Inflammatory macrophage (primary cell): ENCODE measurements around the gene F2.
A peak's percentile ranks its signal among the peaks of the same experiment; 100 is the strongest.

Source experiments
- DNase-seq, 2 donors: peaks; one replicate each; pipeline ENCODE4 v3.0.0-alpha.2; 2020 to 2022
- total RNA-seq, 18 experiments: gene quantifications; one replicate each; lab custom pipeline; 2026; ENCODE audit warnings: mixed read lengths in 6 of 18, inconsistent platforms in 2 of 18; lab: John Stamatoyannopoulos, UW

Gene F2
- 0 to 0.10 (median 0) reads per million in 18 experiments for total RNA-seq

DNA sequence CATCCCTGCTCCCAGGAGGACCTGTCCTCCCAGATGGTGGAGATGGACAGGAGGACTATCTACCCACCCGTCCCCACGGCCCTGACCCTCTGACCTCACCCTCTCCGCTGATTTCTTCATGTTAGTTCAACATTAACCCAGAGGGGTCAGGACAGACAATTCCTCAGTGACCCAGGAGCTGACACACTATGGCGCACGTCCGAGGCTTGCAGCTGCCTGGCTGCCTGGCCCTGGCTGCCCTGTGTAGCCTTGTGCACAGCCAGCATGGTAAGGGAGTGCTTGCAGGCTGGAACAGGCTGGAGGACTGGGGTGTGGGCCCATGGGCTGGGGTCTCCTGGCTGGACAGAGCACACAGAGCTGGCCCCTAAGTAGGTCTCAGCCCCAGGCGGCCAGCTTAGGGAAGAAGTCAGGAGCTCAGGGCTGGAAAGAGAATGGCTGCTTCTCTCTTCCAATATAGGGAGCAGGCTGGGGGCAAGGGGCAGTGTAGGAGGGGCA, at the start of gene F2:
TSS of gene F2 (plus strand) at position 166 of the 495 bp plus-strand sequence. CDS start at position 189, 23 bp downstream.
- no peak for DNase-seq

DNA sequence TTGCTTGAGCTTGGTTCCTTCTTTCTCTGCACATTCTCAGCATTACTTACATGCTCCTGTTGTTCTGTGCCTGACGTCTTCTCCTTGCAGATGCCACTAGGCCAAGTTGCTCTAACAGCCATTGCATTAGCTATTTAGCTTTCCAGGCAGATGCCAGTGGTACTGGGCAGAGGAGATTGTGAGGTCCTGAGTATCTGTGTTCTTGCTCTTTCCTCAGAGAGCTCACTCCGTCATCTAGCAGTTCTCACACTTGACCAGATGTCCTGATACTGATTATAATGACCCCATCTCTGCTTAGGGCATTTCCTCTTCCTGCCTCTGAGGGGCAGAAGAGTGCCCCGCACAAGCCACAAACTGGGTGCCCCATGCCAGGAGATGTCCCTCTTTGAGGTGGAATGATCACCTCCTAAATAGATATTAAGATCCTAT, 49.3 kb upstream of the F2 start:
- peak; percentile 26 to 40 for DNase-seq

DNA sequence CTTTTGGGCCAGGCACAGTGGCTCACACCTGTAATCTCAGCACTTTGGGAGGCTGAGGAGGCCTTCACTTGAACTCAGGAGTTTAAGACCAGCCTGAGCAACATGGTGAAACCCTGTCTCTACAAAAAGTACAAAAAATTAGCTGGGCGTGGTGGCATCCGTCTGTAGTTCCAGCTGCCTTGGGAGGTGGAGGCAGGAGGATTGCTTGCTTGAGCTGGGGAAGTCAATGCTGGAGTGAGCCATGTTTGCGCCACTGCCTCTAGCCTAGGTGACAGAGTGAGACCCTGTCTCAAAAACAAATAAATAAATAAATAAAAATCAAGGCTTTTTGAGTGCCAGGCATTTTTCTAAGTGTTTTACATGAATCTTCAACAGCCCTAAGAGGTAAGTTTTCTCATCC, 48.5 kb upstream of the F2 start:
- DNase-seq = peak in 1 of 2 donors; percentile 3

- no peak for DNase-seq
Observed at GRCh38 chr11:46671958-46672315, 47.1 kb upstream of the F2 start.

DNA sequence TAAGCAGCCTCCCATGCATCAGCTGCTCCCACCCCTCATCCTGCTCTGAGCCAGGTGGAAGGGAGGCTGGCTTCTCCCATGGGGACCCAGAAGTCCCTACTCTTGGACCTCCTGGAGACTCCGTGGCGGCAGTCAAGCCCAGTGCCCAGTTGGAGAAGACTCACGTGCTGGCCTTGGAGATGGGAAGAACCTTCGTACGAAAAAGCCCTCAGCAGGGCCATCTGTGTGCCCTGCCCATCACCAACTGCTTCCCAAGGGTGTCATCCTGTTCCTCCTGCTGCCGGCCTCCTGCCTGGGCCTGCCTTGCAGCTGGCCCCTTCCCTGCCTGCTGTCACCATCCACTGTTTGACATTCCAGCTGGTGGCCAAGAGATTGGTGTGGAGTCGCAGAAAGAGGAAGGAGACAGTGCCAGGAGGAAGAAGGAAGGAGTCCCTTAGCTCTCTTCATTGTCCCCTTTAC, 46.6 kb upstream of the F2 start:
- DNase-seq = peak in 1 of 2 donors; percentile 7

DNA sequence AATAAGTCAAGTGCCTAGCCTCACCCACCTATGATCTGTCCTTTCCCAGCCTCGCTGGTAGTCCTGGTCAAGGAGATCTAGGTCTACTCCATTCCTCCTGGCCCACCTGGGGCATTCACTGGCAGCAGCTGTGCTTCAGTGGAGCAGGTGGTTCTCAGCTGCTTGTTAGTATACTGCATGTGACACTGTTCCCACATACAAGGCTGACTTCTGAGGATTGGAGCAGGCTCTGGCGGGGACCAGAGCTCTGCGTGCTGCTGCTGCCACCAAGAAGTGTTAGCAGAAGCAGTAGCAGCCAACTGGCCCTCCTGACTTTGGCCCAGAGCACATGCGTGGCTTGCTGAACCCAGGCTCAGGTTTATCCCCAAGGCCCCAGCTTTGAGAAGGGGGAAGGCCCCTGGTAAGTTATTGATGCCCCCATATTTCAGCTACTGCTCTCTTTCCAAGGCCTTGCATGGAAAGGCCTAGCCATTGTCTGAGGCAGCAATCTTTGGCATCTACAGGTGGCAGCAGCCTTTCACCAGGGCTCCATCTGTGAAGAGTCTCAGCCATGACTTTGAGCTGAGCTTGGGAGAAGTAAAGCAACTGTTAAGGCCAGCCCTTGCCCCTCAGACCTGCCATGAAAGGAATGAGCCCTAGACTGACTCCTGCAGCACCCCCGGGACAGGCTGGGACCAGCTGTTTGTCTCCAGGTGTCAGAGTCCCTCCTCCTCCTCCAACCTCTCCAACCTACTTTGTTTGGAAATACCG, 45.1 kb upstream of the F2 start:
- DNase-seq = no peak

DNA sequence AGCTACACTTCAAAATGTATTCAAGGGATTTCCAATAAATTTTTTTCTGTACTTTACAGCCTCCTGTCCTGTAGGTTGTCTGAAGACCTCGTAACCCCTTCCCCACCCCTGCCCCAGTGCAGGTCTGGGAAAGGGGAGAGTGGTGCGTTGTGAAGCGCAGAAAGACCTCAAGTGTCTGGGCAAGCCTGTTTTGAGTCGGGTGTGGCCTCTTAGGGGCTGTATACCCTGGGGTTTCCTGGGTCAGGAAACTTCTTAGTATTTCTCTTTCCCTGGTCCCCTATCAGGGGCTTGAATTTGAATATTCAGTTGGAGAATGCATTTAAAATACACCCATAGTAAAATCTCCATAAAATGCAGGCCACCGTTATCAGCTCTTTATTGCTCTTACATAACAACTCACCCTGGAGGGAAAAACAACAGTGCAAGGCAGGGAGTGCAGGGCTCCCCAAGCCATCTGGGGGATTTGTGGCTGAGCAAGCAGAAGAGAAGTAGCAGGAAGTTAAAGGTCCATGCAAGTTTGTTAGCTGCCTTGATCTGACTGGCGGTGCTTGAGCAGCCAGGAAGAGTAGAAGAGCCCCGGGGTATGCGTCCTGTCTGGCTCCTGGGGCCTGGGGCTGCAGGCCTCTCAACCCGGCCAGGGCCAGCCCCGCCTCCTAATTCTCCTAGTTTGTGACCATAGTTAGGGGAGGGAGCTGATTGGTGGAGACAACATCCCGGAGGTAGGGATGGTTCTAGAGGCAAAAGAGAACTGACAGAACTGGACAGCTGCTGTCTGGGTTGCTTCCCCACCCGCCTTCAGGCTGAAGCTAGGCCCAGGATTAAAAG, 44.3 kb upstream of the F2 start:
- DNase-seq = peak in 1 of 2 donors; percentile 4

GRCh38 chr11:46675288-46675851, 43.6 kb upstream of the F2 start:
- DNase-seq = peak; percentile 46 to 61

DNA sequence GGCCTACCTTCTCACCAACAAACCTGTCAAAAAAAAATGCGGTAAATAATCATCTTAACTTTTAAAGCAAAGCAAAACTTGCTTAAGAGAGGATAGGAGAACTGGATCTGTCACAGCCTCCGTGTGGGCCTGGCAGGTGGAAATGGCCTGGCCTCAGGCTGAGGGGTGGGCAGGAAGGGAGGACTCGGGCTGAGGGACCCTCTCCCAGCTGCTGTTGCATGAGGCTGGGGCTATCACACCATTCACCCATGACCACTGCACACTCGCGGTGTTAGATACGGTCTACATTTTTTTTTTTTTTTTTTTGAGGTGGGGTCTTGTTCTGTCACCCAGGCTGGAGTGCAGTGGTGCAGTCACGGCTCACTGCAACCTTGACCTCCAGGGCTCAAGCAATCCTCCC, 43.1 kb upstream of the F2 start:
- no peak for DNase-seq

- peak; percentile 61 to 64 for DNase-seq
Observed at GRCh38 chr11:46676436-46677158, 42.4 kb upstream of the F2 start.

GRCh38 chr11:46677169-46677568, 41.8 kb upstream of the F2 start:
- DNase-seq = no peak

DNA sequence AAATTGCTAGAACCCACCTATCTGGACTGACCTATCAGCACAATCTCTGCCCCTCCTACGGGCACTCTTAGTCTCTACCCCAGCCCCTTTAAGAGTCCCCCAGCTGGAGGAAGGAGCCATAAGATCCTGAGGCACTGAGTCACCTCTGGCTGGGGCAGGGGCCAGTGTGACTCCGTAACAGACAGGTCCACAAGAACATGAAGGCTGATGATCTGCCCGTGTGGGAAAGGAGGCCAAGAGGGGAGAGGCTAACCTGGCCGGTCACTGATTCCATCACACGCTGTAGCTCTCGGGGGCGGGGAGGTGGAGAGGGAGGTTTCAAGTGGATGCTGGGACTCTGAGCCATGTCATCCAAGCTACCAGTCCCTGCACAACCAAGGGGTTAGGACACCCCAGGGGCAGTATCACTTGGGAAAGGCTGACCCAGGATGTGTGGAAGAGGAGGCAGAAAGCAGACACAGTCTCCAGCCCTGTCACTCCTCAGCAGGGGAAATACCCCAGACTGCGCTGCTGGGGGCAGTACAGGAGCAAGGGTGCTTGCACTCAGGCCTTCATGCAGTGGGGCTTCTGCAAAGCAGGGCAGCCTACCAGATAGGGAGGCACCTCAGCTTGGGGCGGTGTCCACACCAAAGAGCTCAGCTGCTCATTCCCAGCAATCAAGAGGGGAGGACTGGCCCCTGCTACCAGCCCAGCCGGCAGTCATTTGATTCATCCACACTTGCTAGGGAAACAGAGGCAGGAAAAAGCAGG, 40.8 kb upstream of the F2 start:
- DNase-seq = no peak

GRCh38 chr11:46678741-46679130, 40.3 kb upstream of the F2 start:
- DNase-seq = no peak

DNA sequence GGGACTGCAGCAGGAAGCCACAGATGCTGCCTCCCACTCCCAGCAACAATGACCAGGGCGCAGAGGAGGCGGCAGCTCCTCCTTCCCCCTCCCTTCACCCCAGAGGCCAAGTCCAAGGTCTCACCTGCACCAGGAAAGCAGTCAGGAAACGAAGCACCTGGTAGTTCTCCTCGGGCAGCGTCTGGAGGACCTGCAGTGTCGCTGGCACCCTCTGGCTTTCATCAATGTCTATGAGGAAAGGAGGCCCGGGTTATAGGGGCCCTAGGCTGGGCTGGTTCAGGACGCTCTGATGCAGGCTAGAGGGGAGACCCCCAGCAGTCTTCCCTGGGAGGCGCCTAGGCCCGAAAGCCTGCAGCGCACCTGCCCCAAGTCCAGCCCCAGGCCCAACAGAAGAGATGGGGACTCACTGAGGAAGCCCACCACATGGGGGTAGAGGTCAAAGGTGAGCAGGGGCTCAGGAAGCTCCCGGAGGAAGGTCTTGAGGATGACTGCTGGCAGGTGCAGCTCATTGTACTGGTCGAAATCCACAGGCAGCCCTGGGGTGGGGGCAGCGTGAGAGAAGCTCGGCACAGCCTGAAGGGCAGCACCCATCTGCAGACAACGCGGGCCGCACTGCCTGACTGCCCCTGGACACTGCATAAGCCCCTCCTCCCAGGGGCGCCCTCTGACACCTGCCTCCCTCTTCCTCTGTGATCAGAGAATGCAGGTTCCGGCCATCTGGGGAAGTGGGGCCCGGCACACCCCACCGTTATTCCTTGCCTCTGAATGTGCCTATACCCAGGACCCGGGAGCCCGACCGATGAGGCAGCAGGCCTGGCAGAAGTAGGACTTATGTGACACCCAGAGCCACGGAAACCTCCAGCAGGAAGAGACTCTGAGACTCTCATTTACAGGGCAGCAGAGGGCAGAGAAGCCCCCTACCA, 39.5 kb upstream of the F2 start:
- DNase-seq = no peak

- no peak for DNase-seq
Observed at GRCh38 chr11:46680164-46680760, 38.8 kb upstream of the F2 start.

DNA sequence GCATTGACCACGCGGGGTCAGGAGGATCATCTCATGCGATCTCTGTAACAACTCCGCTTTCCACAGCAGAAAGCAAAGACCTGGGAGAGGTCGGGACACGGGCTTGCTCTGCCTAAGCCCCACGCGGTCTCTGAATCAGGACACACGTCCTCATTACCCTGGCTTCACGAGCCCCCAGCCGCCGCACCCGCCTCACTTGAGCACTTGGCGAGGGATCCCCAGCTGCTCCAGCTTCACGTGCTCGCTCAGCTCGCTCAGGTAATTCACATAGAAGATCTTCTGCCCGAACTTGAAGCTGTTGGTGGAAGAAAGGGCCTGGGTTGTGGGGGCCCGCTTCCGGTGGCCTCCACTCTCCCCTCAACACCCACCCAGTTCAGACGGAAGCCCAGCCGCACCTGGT, 38.2 kb upstream of the F2 start:
- no peak for DNase-seq

- DNase-seq = no peak
Observed at GRCh38 chr11:46681814-46682213, 37.2 kb upstream of the F2 start.

GRCh38 chr11:46682773-46683752, 36.0 kb upstream of the F2 start:
- DNase-seq = no peak

DNA sequence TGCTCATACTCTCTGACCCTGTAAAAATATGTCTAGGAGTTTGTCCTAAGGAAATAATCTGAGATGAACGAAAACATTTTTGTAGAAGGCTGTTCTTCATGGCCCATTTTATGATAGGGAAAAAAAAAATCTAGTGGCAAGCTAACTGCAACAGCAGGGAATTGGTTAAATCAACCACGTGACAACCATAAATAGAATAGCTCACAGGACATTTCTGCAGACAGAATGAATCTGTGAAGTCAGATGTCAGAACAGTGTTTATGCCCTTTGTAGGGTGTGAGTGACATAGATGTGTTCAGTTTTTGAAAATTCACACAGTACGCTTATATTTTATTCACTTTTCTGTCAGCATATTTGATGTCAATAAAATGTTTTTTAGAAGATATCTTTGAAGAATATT, 34.6 kb upstream of the F2 start:
- peak in 1 of 2 donors; percentile 16 for DNase-seq
